ENCODE data around the gene PRORP. TPM values are rescaled to one million over a fixed set of nuclear protein-coding genes. Genes with fewer than 3 reads are reported as not detected.

The PRORP gene
- total RNA-seq, 3 donors from 2014 or later (not counting 1 experiment from before 2014, with no cell fraction given): 18.3 to 35.8 (median 20.5) TPM

DNA sequence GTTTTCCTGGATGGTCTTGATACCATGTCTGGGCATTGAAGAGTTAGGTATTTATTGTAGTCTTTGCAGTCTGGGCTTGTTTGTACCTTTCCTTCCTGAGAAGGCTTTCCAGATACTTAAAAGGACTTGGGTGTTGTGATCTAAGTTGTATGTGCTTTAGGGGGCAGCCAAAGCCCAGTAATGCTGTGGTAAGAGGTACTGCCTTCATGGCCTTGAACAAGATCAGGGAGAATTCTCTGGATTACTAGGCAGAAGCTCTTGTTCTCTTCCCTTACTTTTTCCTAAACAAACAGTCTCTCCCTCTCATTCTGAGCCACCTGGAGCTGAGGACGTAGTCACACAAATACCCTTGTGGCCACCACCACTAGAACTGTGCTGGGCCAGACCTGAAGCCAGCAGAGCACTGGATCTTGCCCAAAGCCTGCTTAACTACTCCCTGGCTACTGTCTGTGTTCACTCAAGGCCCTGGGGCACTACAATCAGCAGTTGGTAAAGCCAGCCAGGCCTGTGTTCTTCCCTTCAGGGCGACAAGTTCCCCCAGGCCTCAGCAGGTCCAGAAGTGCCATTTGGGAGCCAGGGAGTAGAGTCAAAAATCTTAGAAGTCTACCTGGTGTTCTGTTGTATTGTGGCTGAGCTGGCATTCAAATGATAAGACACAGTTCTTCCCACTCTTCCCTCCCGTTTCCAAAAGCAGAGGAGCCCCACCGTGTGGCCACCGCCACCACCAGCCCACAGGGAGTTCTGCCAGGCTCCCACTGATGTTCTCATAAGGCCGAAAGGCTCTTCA, 11.4 kb downstream of the PRORP start:
- no peaks in the 10 kb centered on the region for H3K4me1 ChIP-seq (ENCODE audit: control insufficient read depth, insufficient read depth, low read length)
- TF ChIP-seq, protein P1, sequence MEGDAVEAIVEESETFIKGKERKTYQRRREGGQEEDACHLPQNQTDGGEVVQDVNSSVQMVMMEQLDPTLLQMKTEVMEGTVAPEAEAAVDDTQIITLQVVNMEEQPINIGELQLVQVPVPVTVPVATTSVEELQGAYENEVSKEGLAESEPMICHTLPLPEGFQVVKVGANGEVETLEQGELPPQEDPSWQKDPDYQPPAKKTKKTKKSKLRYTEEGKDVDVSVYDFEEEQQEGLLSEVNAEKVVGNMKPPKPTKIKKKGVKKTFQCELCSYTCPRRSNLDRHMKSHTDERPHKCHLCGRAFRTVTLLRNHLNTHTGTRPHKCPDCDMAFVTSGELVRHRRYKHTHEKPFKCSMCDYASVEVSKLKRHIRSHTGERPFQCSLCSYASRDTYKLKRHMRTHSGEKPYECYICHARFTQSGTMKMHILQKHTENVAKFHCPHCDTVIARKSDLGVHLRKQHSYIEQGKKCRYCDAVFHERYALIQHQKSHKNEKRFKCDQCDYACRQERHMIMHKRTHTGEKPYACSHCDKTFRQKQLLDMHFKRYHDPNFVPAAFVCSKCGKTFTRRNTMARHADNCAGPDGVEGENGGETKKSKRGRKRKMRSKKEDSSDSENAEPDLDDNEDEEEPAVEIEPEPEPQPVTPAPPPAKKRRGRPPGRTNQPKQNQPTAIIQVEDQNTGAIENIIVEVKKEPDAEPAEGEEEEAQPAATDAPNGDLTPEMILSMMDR (IDR thresholded peaks at IDR 0.05): no peak
- no peaks in the 10 kb centered on the region for H3K9me3 ChIP-seq (ENCODE audit: control insufficient read depth, insufficient read depth, low read length)
- H3K27ac ChIP-seq (ENCODE audit: low read length): no peak overlapping the region
- no peak for DNase-seq
- no peak for ATAC-seq
- no peaks in the 10 kb centered on the region for H3K27me3 ChIP-seq (ENCODE audit: control insufficient read depth, insufficient read depth, low read length)
- H3K36me3 ChIP-seq (ENCODE audit: control insufficient read depth, insufficient read depth, low read length): peaks cover 7% of the 10 kb centered on the region
- peak overlapping the region in 1 of 2 donors; percentile 13 for H3K27ac Mint-ChIP-seq
- peaks cover 11 to 18% of the 10 kb centered on the region in 2 donors for H3K4me1 Mint-ChIP-seq
- WGBS (ENCODE audit: insufficient coverage): 78% methylated on average over 5 of the region's 6 CpGs
- H3K27me3 Mint-ChIP-seq (ENCODE audit: low read depth in 2 of 2): no peaks in the 10 kb centered on the region
- intact Hi-C loops (cut with micrococcal nuclease): no loop called here
- H3K36me3 Mint-ChIP-seq: peaks cover 9% of the 10 kb centered on the region
- no peak overlapping the region for H3K4me3 ChIP-seq (ENCODE audit: low read length)
- H3K9me3 Mint-ChIP-seq: peaks cover 2 to 6% of the 10 kb centered on the region in 2 donors
- no peak overlapping the region for H3K4me3 Mint-ChIP-seq

DNA sequence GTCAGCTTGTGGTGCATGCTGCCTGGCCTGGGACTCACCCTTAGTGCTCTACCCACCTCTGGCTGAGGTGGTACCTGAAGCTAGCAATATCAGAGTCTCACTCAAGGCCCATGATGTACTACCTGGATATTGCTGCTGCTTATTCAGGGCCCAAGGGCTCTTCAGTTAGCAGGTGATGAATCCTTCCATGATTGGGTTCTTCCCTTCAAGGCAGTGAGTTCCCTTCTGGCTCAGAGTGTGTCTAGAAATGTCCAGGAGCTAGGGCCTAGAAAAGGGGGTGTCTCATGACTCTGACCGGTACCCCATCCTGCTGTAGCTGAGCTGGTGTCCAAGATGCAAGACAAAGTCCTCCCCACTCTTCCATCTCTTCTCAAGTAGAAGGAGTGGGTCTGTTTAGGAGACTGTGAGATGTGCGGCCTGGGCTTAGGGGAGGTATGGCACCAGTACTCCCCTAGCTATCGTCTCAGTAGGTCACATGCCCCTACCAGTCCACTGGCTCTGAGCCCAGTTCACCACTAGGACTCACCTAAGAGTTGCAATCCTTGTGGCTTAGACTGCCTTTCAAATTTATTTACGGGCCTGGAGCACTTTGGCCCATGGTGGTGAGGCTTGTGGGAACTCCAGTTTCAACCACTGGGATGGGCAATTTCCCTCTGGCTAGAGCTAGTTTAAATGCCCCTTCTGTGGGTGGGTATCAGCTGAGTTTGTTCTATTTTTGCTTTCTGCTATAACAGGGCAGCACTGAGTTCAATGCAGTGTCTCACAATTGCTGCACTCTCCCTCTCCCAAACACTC, 12.2 kb downstream of the PRORP start:
- Histone ChIP-seq H3K27me3 (ENCODE audit: control insufficient read depth, insufficient read depth, low read length) (no peaks in the 10 kb centered on the region), H3K36me3 (ENCODE audit: control insufficient read depth, insufficient read depth, low read length) (peaks cover 7% of the 10 kb centered on the region), H3K9me3 (ENCODE audit: control insufficient read depth, insufficient read depth, low read length) (no peaks in the 10 kb centered on the region), H3K27ac (ENCODE audit: low read length) (no peak overlapping the region), H3K4me3 (ENCODE audit: low read length) (no peak overlapping the region), H3K4me1 (ENCODE audit: control insufficient read depth, insufficient read depth, low read length) (no peaks in the 10 kb centered on the region)
- H3K9me3 Mint-ChIP-seq: peaks cover 2 to 6% of the 10 kb centered on the region in 2 donors
- intact Hi-C loops (cut with micrococcal nuclease): no loop called here
- no peak overlapping the region for H3K4me3 Mint-ChIP-seq
- 83% methylated on average over 3 of the region's 4 CpGs for WGBS (ENCODE audit: insufficient coverage)
- H3K4me1 Mint-ChIP-seq: peaks cover 10% of the 10 kb centered on the region in 2 donors
- TF ChIP-seq, protein P1 (IDR thresholded peaks at IDR 0.05): no peak
- ATAC-seq (no peak), DNase-seq (no peak)
- H3K36me3 Mint-ChIP-seq: peaks cover 9% of the 10 kb centered on the region
- peak overlapping the region in 1 of 2 donors; percentile 13 for H3K27ac Mint-ChIP-seq
- no peaks in the 10 kb centered on the region for H3K27me3 Mint-ChIP-seq (ENCODE audit: low read depth in 2 of 2)

DNA sequence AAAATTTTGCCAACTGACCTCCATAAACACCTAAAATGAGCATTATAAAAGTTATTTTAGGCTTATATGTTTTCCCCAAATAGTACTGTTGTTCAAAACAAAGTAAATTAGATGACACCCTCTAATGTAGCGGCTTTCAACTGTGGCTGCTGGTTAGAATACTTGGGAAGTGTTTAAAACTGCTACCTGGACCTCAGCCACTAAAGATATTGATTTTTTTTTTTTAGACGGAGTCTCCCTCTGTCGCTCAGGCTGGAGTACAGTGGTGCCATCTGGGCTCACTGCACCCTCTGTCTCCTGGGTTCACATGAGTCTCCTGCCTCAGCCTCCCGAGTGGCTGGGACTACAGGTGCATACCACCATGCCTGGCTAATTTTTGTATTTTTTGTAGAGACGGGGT, 16.2 kb downstream of the PRORP start:
- no peak for ATAC-seq
- no peak for DNase-seq
- WGBS (ENCODE audit: insufficient coverage): 86% methylated on average over 5 of the region's 5 CpGs
- H3K4me3 ChIP-seq (ENCODE audit: low read length): no peak overlapping the region
- peaks cover 5 to 10% of the 10 kb centered on the region in 2 donors for H3K4me1 Mint-ChIP-seq
- H3K4me3 Mint-ChIP-seq: no peak overlapping the region
- TF ChIP-seq, protein P1 (IDR thresholded peaks at IDR 0.05): no peak
- no peaks in the 10 kb centered on the region for H3K4me1 ChIP-seq (ENCODE audit: control insufficient read depth, insufficient read depth, low read length)
- H3K27ac Mint-ChIP-seq: no peak overlapping the region
- H3K27me3 Mint-ChIP-seq (ENCODE audit: low read depth in 2 of 2): no peaks in the 10 kb centered on the region
- H3K36me3 ChIP-seq (ENCODE audit: control insufficient read depth, insufficient read depth, low read length): peaks cover 3% of the 10 kb centered on the region
- intact Hi-C loops (cut with micrococcal nuclease): no loop called here
- no peak overlapping the region for H3K27ac ChIP-seq (ENCODE audit: low read length)
- H3K27me3 ChIP-seq (ENCODE audit: control insufficient read depth, insufficient read depth, low read length): no peaks in the 10 kb centered on the region
- H3K9me3 Mint-ChIP-seq: no peaks in the 10 kb centered on the region
- H3K36me3 Mint-ChIP-seq: peaks cover 1% of the 10 kb centered on the region
- H3K9me3 ChIP-seq (ENCODE audit: control insufficient read depth, insufficient read depth, low read length): no peaks in the 10 kb centered on the region
